Measurements from ENCODE around the gene LGALS4.
"Not testable (repeated sequence)": the region's sequence is repeated elsewhere in the genome, so short reads cannot be mapped to it uniquely, and the experiment has no call there.

LGALS4 gene

GRCh38 chr19:38795549-38795948 lies 17.2 kb downstream of the LGALS4 start:
- DNase-seq = no peak

- no peak for DNase-seq
Measured at GRCh38 chr19:38793671-38794070, 19.1 kb downstream of the LGALS4 start.

GRCh38 chr19:38793177-38793576 lies 19.6 kb downstream of the LGALS4 start:
- no peak for DNase-seq

- DNase-seq = no peak
Measured at GRCh38 chr19:38792250-38793111, 20.3 kb downstream of the LGALS4 start.

- DNase-seq = not testable (repeated sequence)
Measured at GRCh38 chr19:38791451-38792064, 21.2 kb downstream of the LGALS4 start.

DNA sequence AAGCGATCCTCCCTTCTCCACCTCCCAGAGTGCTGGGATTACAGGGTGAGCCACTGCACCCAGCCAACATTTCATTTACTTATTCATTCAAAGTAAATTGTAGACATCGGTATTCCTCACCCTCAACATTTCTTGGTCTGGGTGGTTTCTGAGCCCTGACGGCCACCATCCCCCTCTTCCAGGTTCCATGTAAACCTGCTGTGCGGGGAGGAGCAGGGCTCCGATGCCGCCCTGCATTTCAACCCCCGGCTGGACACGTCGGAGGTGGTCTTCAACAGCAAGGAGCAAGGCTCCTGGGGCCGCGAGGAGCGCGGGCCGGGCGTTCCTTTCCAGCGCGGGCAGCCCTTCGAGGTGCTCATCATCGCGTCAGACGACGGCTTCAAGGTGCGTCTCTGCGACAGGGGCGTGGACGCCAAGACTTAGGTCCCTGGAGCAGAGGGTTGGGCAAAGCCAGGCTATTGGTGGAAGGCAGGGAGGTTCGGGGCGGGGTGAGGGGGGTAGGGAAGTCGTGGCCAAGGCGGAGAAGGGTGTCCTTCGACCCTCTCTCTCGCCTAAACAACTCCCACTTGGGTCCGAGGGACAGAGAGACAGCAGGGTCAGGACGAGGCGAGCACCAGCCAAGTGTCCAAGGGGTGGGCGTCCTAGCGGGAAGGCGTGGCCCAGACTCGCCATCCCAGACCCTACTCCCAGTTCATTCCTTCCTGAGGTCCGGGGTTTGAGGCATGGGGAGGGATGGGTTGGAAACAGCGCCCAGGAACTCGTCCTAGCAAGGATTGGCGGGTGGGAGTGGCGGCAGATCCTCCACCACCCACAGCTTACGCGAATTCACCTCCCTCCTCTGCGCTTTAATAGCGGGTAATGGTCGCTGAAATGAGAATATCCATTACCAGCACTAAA lies 22.0 kb downstream of the LGALS4 start:
- DNase-seq = not testable (repeated sequence)

- DNase-seq = no peak
Measured at GRCh38 chr19:38788478-38789243, 24.1 kb downstream of the LGALS4 start, which contains the start of gene LGALS7B. LGALS7B (plus strand) TSS chr19:38789200; CDS start chr19:38789227, 27 bp downstream.

DNA sequence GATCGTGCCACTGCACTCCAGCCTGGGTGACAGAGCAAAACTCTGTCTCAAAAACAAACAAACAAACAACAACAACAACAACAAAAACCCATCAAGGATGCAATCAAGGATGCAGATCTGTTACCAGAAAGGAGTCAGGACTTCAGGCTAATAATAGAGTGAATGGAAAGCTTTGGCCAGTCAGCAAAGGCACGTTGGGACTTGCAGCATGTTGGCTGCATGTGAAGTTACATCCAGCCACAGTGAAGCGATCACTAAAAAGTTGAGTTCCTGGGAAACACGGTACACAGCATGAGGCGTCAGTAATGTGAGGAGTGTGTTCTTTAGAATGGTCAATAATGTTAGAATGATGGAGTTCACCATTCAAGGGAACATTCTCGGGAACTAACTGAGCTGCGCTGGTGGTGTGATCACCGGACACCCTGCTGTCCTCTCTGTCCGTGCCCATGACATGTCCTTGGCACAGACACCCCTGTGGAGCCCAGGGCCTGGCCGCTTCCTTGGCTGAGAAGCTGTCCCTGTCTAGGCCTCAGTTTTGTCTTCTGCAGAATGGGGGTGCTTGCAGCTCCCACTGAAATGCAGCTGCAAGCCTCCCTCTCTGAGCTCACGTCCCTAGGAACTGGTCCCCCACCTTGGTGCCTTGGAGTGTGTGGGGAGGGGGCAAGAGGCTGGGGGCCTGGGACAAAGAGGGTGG lies 26.0 kb downstream of the LGALS4 start:
- no peak for DNase-seq

DNA sequence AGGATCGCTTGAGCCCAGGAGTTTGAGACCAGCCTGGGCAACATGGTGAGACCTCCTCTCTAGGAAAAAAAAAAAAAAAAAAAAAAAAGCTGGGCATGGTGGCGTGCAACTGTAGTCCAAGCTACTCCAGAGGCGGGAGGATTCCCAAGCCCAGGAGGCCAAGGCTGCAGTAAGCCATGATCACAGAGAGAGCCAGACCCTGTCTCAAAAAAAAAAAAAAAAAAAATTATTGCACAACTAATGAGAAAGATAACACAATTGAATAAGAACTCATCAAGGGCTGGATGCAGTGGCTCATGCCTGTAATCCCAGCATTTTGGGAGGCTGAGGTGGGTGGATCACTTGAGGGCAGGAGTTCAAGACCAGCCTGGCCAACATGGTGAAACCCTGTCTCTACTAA lies 26.7 kb downstream of the LGALS4 start:
- not testable (repeated sequence) for DNase-seq

DNA sequence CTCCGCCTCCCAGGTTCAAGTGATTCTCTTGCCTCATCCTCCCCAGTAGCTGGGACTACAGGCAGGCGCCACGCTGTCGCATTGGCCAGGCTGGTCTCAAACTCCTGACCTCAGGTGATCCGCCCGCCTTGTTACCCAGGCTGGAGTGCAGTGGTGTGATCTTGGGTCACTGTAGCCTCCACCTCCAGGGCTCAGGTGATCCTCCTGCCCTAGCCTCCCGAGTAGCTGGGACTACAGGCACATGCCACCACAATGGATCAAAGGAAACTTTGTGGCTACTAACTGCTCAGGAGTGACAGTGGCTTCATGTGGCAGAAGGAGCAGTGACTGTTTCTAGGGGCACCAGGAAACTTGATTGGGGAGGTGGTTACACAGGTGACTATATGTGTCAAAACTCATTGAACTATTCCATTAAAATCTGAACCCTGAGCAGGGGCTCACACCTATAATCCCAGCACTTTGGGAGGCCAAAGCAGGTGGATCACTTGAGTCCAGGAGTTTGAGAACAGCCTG lies 27.5 kb downstream of the LGALS4 start:
- no peak for DNase-seq

- no peak for DNase-seq
Measured at GRCh38 chr19:38784224-38784623, 28.5 kb downstream of the LGALS4 start.

GRCh38 chr19:38782212-38782611 lies 30.5 kb downstream of the LGALS4 start:
- DNase-seq = not testable (repeated sequence)

- DNase-seq = no peak
Measured at GRCh38 chr19:38781058-38781457, 31.7 kb downstream of the LGALS4 start.

DNA sequence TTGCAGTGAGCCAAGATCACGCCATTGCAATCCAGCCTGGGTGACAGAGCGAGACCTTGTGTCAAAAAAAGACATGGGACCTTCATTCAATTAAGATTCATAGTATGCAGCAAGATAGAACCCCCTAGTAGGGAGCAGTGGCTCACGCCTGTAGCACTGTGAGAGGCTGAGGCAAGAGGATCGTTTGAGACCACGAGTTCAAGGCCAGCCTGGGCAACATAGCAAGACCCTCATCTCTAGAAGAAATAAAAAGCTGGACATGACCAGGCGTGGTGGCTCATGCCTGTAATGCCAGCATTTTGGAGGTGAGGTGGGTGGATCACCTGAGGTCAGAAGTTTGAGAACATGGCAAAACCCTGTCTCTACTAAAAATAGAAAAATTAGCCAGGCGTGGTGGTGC lies 32.3 kb downstream of the LGALS4 start:
- no peak for DNase-seq

GRCh38 chr19:38778733-38779132 lies 34.0 kb downstream of the LGALS4 start:
- no peak for DNase-seq

DNA sequence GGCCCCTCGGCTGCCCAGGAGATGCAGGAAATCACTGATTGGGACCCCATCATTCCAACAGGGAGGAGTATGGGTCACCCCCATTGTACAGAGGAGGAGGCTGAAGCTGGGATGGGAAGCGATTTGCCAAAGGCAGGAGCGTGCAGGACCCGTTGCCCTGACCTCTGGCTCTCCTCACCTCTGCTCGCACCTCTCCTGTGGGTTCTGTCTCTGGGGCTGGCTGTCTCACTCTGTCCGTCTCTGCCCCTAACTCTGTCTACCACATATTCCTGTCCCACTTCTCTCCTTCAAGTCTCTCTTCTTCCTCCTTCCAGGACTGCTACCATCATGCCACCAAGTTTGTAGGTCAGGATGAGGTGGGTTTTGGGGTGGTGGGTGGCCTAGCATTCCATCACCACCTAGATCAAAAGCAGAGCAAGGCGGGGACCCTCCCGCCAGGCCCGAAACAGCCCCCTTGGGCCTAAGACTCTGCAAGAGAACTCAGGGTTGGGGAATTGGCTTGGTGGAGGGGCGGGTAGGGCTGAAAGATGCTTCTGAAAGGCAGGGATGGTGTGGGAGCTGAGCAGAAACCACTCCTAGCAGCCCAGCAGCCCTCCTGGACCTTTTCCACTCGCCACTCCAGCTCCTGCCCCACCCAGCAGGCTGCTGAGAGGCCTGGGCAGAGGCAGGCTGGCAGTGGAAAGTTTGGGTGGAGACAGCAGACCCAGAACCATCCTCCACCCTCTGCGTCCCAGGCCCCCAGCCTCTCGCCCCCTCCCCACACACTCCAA lies 38.4 kb downstream of the LGALS4 start:
- no peak for DNase-seq

GRCh38 chr19:38773469-38774177 lies 39.1 kb downstream of the LGALS4 start, which contains the start of gene LGALS7:
LGALS7 (minus strand) TSS chr19:38773517; CDS start chr19:38773492, 25 bp downstream.
- DNase-seq = no peak

GRCh38 chr19:38771569-38771968 lies 41.2 kb downstream of the LGALS4 start:
- not testable (repeated sequence) for DNase-seq

GRCh38 chr19:38770949-38771275 lies 41.8 kb downstream of the LGALS4 start:
- DNase-seq = not testable (repeated sequence)

All from COR-L47 (cell line).